AG10803 (cell line): ENCODE data around the gene ITPR2.

Experiments used
- DNase-seq: peaks from one replicate; pipeline ENCODE4 v3.0.0; 2010; ENCODE audit warnings: low read depth
- H3K4me3 ChIP-seq: 2 replicates; pipeline ENCODE4 v1.5.1; 2011; ENCODE audit warnings: mild to moderate bottlenecking, low read length, control low read depth
- CTCF ChIP-seq: conservative IDR thresholded peaks from 2 replicates; pipeline ENCODE4 v1.5.1; 2011; ENCODE audit warnings: mild to moderate bottlenecking, low read length, control low read depth, inconsistent platforms

ITPR2 gene

DNA sequence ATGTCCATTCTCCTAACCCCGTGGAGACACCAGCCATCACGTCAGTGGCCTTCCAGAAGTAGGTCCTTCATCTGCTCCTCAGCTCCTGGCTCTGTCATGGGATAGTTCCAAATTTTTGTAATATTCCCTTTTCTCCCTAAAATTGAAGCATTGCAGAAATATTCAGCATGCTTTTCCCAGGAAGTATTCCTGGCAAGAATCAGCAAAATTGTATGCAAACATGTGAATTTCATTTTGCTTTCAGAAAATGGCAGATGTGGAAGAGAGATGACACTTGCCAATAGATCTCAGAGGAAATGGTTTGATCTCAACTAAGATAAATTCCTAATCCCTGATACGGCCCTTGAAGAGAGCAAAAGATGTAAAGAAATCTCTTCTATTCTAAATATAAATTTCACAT, 298.9 kb downstream of the ITPR2 start:
- TF ChIP-seq CTCF: no peak
- no peak overlapping the region for H3K4me3 ChIP-seq
- DNase-seq: peak; percentile 20

DNA sequence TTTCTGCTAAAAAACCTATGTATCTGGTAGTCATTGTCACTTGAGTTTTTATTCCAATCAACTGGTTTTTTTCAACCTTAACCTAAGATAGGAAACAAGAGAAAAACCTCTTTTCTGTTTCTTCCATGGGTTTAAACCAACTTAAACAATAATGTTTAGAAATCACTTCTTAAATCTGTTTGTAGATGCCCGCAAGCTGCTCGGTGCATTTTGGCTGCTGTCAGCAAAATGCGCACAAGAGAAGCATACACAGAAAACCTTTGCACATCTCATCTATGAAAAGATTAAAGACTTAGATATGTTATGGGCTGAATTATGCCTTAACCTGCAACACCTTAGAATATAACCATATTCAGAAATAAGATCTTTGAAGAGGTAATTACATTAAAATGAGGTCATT, 299.8 kb downstream of the ITPR2 start:
- no peak overlapping the region for H3K4me3 ChIP-seq
- DNase-seq: no peak
- no peak for TF ChIP-seq CTCF

- H3K4me3 ChIP-seq: no peak overlapping the region
- TF ChIP-seq CTCF: no peak
- no peak for DNase-seq
Observed at GRCh38 chr12:26530461-26530860, 302.5 kb downstream of the ITPR2 start.

DNA sequence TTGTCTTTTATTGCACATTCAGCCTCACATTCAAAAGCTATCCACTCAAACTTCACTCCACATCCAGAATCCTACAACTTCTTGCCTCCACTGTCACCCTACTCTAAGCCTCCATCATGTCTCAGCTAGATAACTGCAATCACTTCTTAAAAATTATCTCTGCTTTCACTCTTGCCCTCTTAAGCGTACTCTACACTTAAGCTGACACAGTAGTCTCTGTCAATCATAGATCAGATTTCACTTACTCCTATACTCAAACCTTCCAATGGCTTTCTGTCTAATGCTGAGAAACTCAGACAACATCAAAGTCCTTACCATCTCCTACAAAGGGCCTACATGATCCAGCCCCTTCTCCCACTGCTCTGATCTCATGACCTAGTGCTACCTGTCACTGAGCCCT, 304.1 kb downstream of the ITPR2 start:
- H3K4me3 ChIP-seq: no peak overlapping the region
- DNase-seq: no peak
- no peak for TF ChIP-seq CTCF

GRCh38 chr12:26527682-26528081, 305.3 kb downstream of the ITPR2 start:
- no peak for DNase-seq
- H3K4me3 ChIP-seq: no peak overlapping the region
- no peak for TF ChIP-seq CTCF

- no peak for DNase-seq
- TF ChIP-seq CTCF: peak; percentile 50
- H3K4me3 ChIP-seq: no peak overlapping the region
Observed at GRCh38 chr12:26524862-26525465, 308.0 kb downstream of the ITPR2 start.

GRCh38 chr12:26523708-26524150, 309.3 kb downstream of the ITPR2 start:
- no peak overlapping the region for H3K4me3 ChIP-seq
- peak; percentile 95 for DNase-seq
- TF ChIP-seq CTCF: no peak
